HG03457 (cell line): ENCODE data around the gene ZNF629.

Experiments used
- ATAC-seq: cut with Tn5 transposase; IDR thresholded peaks from one replicate; pipeline ENCODE4 v1.9.1; 2021; ENCODE audit warnings: moderate number of reproducible peaks; ENCODE audit not compliant: unreplicated experiment

Gene ZNF629

GRCh38 chr16:30748634-30749445 is 38.2 kb downstream of the ZNF629 start:
- no peak for ATAC-seq

GRCh38 chr16:30747799-30748633 is 39.0 kb downstream of the ZNF629 start, which contains the start of gene PHKG2:
Gene PHKG2 (plus strand): TSS chr16:30748425. CDS start chr16:30748821, 396 bp downstream.
- ATAC-seq = peak; percentile 88

- no peak for ATAC-seq
These were observed 39.7 kb downstream of the ZNF629 start for GRCh38 chr16:30747331-30747730.

- no peak for ATAC-seq
These were observed 40.3 kb downstream of the ZNF629 start for GRCh38 chr16:30746638-30747175.

- ATAC-seq = no peak
These were observed 41.9 kb downstream of the ZNF629 start for GRCh38 chr16:30745082-30745481.

GRCh38 chr16:30744183-30744582 is 42.8 kb downstream of the ZNF629 start:
- no peak for ATAC-seq

GRCh38 chr16:30743716-30744115 is 43.3 kb downstream of the ZNF629 start:
- ATAC-seq = no peak

GRCh38 chr16:30741461-30741914 is 45.5 kb downstream of the ZNF629 start:
- no peak for ATAC-seq

GRCh38 chr16:30740364-30741251 is 46.4 kb downstream of the ZNF629 start:
- ATAC-seq = no peak

GRCh38 chr16:30738984-30739951 is 47.7 kb downstream of the ZNF629 start:
- no peak for ATAC-seq

GRCh38 chr16:30737794-30738648 is 49.0 kb downstream of the ZNF629 start:
- no peak for ATAC-seq

GRCh38 chr16:30736995-30737793 is 49.8 kb downstream of the ZNF629 start:
- no peak for ATAC-seq

GRCh38 chr16:30731411-30731810 is 55.6 kb downstream of the ZNF629 start:
- ATAC-seq = no peak

- no peak for ATAC-seq
These were observed 57.9 kb downstream of the ZNF629 start for GRCh38 chr16:30728899-30729672.
